Cerebellar cortex (tissue), 1 donor: ENCODE measurements around the gene TEX55.
"Not testable (repeated sequence)": the region's sequence is repeated elsewhere in the genome, so short reads cannot be mapped to it uniquely, and the experiment has no call there.

Experiments
- DNase-seq: peaks from one replicate; pipeline ENCODE4 v3.0.0-alpha.2; 2015; ENCODE audit warnings: low spot score

Gene TEX55

GRCh38 chr3:119145500-119146167 lies at the start of gene TEX55:
Gene TEX55, plus strand, starts transcription at chr3:119146165. Its CDS starts 25 bp downstream, at chr3:119146190.
- DNase-seq = peak; percentile 18

- no peak for DNase-seq
Measured at GRCh38 chr3:119098003-119098402, 48.0 kb upstream of the TEX55 start.

GRCh38 chr3:119098619-119099222 lies 47.2 kb upstream of the TEX55 start:
- DNase-seq = peak; percentile 21

GRCh38 chr3:119099785-119100184 lies 46.2 kb upstream of the TEX55 start:
- no peak for DNase-seq

GRCh38 chr3:119104031-119104430 lies 41.9 kb upstream of the TEX55 start:
- DNase-seq = no peak

- DNase-seq = not testable (repeated sequence)
Measured at GRCh38 chr3:119118330-119118729, 27.6 kb upstream of the TEX55 start.

- DNase-seq = no peak
Measured at GRCh38 chr3:119120480-119120879, 25.5 kb upstream of the TEX55 start.

- no peak for DNase-seq
Measured at GRCh38 chr3:119122350-119122749, 23.6 kb upstream of the TEX55 start.

- no peak for DNase-seq
Measured at GRCh38 chr3:119125342-119125741, 20.6 kb upstream of the TEX55 start.

- no peak for DNase-seq
Measured at GRCh38 chr3:119125742-119126504, 20.0 kb upstream of the TEX55 start.

- DNase-seq = not testable (repeated sequence)
Measured at GRCh38 chr3:119130291-119130690, 15.7 kb upstream of the TEX55 start.

- DNase-seq = not testable (repeated sequence)
Measured at GRCh38 chr3:119132291-119132690, 13.7 kb upstream of the TEX55 start.

GRCh38 chr3:119139360-119139759 lies 6.6 kb upstream of the TEX55 start:
- DNase-seq = not testable (repeated sequence)

GRCh38 chr3:119140466-119140865 lies 5.5 kb upstream of the TEX55 start:
- no peak for DNase-seq

GRCh38 chr3:119145128-119145499 lies 851 bp upstream of the TEX55 start:
- DNase-seq = no peak

- no peak for DNase-seq
Measured at GRCh38 chr3:119146578-119147375, 812 bp downstream of the TEX55 start.

GRCh38 chr3:119147494-119147893 lies 1.5 kb downstream of the TEX55 start:
- DNase-seq = no peak

- DNase-seq = no peak
Measured at GRCh38 chr3:119148493-119149180, 2.7 kb downstream of the TEX55 start.

- no peak for DNase-seq
Measured at GRCh38 chr3:119149484-119149883, 3.5 kb downstream of the TEX55 start.

GRCh38 chr3:119156868-119157267 lies 10.9 kb downstream of the TEX55 start:
- no peak for DNase-seq

GRCh38 chr3:119157971-119158370 lies 12.0 kb downstream of the TEX55 start:
- DNase-seq = no peak

GRCh38 chr3:119160361-119160760 lies 14.4 kb downstream of the TEX55 start:
- DNase-seq = no peak
